Body of pancreas (tissue), 4 donors: ENCODE data around the gene MEFV. TPM values are rescaled to one million over a fixed set of nuclear protein-coding genes. Genes with fewer than 3 reads are reported as not detected.
A peak's percentile ranks its signal among the peaks of the same experiment; 100 is the strongest.
"Not testable (repeated sequence)": the region's sequence is repeated elsewhere in the genome, so short reads cannot be mapped to it uniquely, and the experiment has no call there.

ENCODE experiments used
- ATAC-seq: fragments of 150-250 bp; one replicate; pipeline ENCODE4 v1.9.1; 2016
- DNase-seq, 4 donors: peaks; one replicate each; pipeline ENCODE4 v3.0.0-alpha.2; 2019
- H3K27ac ChIP-seq, 4 donors: fragments of 200-600 bp; sonication (generic); 1 replicate in 3 of 4; 2 replicates in 1 of 4; pipeline versions ENCODE4 v1.5.1 to v1.6.1; 2016 to 2019; ENCODE audit warnings: mild to moderate bottlenecking in 1 of 4, mixed read lengths in 1 of 4, moderate library complexity in 1 of 4
- H3K27me3 ChIP-seq, 2 donors: fragments of 200-600 bp; sonication (generic); one replicate each; pipeline ENCODE4 v1.6.0; 2016; ENCODE audit warnings: mild to moderate bottlenecking in 1 of 2
- H3K36me3 ChIP-seq, 2 donors: fragments of 200-600 bp; sonication (generic); replicated peaks in 1 of 2; 2 replicates each; pipeline ENCODE4 v1.5.1; 2016; ENCODE audit warnings: low read depth in 2 of 2; ENCODE audit not compliant: insufficient read depth in 1 of 2
- H3K4me1 ChIP-seq: fragments of 200-600 bp; sonication (generic); one replicate; pipeline ENCODE4 v1.6.0; 2016
- H3K4me3 ChIP-seq, 2 donors: fragments of 200-600 bp; sonication (generic); 1 replicate in 1 of 2; 2 replicates in 1 of 2; pipeline ENCODE4 v1.5.1; 2016 to 2019
- H3K9me3 ChIP-seq, 3 donors: fragments of 200-600 bp; sonication (generic); 1 replicate in 2 of 3; 2 replicates in 1 of 3; pipeline ENCODE4 v1.5.1; 2016
- POLR2A ChIP-seq, 3 donors: fragments of 450-650 bp; IDR thresholded peaks; one replicate each; pipeline ENCODE4 v1.6.1; 2016; ENCODE audit warnings: antibody characterized with exemption in 3 of 3, mild to moderate bottlenecking in 2 of 3
- WGBS, 2 donors: methylation state at CpG; one replicate each; pipeline ENCODE4 v1.1.5; 2017; 5-methylcytosine and 5-hydroxymethylcytosine counted together
- intact Hi-C: fragments of 100-400 bp; cut with DNase I; formaldehyde crosslinking; loops from one replicate; pipeline ENCODE4 v1.15.1; 2023
- total RNA-seq, 2 donors: library from RNA; depleted of rRNA; stranded (reverse); fragments of >200 nt; gene quantifications; one replicate each; pipeline ENCODE4 v1.1.0, GENCODE V29; 2016
- TF ChIP-seq, protein P1 (sequence below), 7 experiments: fragments of 450-650 bp in 4 of 7; fragments of 200-600 bp in 3 of 7; sonication (generic) in 3 of 7; IDR thresholded peaks; one replicate each; pipeline ENCODE4 v1.5.1; 2016 to 2019; ENCODE audit warnings: antibody characterized with exemption in 7 of 7

MEFV gene
- total RNA-seq, 2 donors from 2014 or later: 0.78 to 0.99 TPM

DNA sequence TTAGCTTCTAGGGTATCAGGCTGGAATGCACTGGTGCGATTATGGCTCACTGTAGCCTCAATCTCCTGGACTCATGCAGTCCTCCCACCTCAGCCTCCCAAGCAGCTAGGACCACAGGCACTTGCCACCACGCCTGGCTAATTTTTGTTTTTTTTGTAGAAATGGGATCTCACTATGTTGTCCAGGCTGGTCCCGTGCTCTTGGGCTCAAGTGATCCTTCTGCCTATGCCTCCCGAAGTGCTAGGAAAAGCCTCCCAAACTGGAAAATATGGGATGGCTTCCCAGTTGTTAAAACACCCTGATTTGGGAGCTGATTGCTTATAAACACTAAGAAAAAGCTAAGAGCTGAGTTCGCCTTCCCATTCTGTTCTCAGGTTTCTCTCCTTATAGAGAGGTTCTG is 20.2 kb upstream of the MEFV start:
- H3K27ac ChIP-seq: no peak overlapping the region
- TF ChIP-seq, protein P1, sequence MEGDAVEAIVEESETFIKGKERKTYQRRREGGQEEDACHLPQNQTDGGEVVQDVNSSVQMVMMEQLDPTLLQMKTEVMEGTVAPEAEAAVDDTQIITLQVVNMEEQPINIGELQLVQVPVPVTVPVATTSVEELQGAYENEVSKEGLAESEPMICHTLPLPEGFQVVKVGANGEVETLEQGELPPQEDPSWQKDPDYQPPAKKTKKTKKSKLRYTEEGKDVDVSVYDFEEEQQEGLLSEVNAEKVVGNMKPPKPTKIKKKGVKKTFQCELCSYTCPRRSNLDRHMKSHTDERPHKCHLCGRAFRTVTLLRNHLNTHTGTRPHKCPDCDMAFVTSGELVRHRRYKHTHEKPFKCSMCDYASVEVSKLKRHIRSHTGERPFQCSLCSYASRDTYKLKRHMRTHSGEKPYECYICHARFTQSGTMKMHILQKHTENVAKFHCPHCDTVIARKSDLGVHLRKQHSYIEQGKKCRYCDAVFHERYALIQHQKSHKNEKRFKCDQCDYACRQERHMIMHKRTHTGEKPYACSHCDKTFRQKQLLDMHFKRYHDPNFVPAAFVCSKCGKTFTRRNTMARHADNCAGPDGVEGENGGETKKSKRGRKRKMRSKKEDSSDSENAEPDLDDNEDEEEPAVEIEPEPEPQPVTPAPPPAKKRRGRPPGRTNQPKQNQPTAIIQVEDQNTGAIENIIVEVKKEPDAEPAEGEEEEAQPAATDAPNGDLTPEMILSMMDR (IDR thresholded peaks at IDR 0.05): no peak
- no peak for TF ChIP-seq POLR2A (IDR thresholded peaks at IDR 0.05)
- ATAC-seq (no peak), DNase-seq (no peak)
- H3K4me3 ChIP-seq: no peak overlapping the region
- H3K36me3 ChIP-seq: no peaks in the 10 kb centered on the region
- intact Hi-C loops: no loop called here
- H3K4me1 ChIP-seq: peaks cover 10% of the 10 kb centered on the region
- H3K9me3 ChIP-seq: no peaks in the 10 kb centered on the region
- WGBS, 2 donors: 78 to 83% methylated on average over 5 of the region's 5 CpGs
- no peaks in the 10 kb centered on the region for H3K27me3 ChIP-seq

DNA sequence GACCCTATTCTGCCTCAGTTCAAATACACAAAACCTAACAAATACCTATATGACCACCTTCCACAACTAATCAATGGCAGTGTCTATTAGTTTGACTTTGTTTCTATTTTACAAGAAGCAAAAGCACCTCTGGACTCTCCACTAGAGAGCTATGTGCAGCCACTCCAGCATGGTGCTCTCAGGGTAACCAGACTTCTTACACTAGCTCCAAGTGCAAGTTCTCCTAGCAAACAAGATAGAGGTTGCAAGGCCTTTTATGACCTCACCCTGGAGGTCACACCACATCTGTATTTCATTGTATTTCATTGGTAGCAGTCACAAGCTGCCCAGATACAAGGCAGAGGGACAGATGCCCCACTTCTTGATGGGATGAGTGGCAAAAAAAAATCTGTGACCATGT is 18.5 kb upstream of the MEFV start:
- Histone ChIP-seq H3K4me3 (no peak overlapping the region), H3K36me3 (no peaks in the 10 kb centered on the region), H3K4me1 (no peaks in the 10 kb centered on the region), H3K27me3 (no peaks in the 10 kb centered on the region), H3K9me3 (no peaks in the 10 kb centered on the region), H3K27ac (no peak overlapping the region)
- intact Hi-C loops: no loop called here
- DNase-seq: no peak
- no peak for TF ChIP-seq POLR2A (IDR thresholded peaks at IDR 0.05)
- TF ChIP-seq, protein P1 (IDR thresholded peaks at IDR 0.05): no peak
- ATAC-seq: no peak

DNA sequence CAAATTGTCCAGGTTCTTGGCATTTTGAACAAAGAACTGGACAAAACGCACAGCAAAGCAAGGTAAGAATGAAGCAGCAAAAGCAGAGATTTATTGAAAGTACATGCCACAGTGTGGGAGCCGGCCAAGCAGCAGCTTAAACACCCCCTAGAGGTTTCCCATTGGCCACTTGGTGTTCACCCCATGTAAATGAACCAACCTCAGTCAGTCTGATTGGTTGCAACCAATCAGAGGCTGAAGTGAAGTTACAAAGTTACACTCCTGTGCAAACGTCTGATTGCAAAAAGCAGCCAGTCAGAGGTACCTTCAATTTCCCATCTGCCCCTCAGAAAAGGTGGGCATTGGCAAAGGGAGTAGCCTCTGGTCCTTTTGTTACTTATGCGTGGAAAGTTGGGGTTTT is 18.1 kb upstream of the MEFV start:
- no peaks in the 10 kb centered on the region for H3K27me3 ChIP-seq
- WGBS, 2 donors: 41 to 42% methylated on average over 4 of the region's 4 CpGs
- no peak overlapping the region for H3K4me3 ChIP-seq
- TF ChIP-seq, protein P1 (IDR thresholded peaks at IDR 0.05): no peak
- no peak for TF ChIP-seq POLR2A (IDR thresholded peaks at IDR 0.05)
- intact Hi-C loops: no loop called here
- H3K9me3 ChIP-seq: no peaks in the 10 kb centered on the region
- ATAC-seq: peak; percentile 50
- DNase-seq: no peak
- no peak overlapping the region for H3K27ac ChIP-seq
- H3K36me3 ChIP-seq: no peaks in the 10 kb centered on the region
- H3K4me1 ChIP-seq: no peaks in the 10 kb centered on the region

DNA sequence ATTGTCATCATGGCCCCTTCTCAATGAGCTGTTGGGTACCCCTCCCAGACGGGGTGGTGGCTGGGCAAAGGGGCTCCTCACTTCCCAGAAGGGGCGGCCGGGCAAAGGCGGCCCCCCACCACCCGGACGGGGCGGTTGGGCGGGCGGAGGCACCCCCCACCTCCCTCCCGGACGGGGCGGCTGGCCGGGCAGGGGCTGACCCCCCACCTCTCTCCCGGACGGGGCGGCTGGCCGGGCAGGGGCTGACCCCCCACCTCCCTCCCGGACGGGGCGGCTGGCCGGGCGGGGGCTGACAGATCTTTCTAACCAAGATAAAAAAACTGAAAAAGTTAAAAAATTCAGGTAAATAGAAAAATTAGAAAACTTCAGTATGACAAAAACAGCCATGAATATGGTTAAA is 14.8 kb upstream of the MEFV start:
- H3K27ac ChIP-seq, H3K27me3 ChIP-seq, ATAC-seq, DNase-seq, H3K36me3 ChIP-seq, H3K9me3 ChIP-seq, H3K4me1 ChIP-seq, intact Hi-C loops, H3K4me3 ChIP-seq: not testable (repeated sequence)
- 91 to 96% methylated on average over 10 to 21 of the region's 22 CpGs for WGBS, 2 donors

GRCh38 chr16:3270718-3271117 is 14.3 kb upstream of the MEFV start:
- intact Hi-C loops, H3K4me3 ChIP-seq, H3K4me1 ChIP-seq, DNase-seq, H3K27me3 ChIP-seq, H3K9me3 ChIP-seq, H3K27ac ChIP-seq, ATAC-seq, H3K36me3 ChIP-seq: not testable (repeated sequence)
- 62 to 81% methylated on average over 4 to 5 of the region's 5 CpGs for WGBS, 2 donors

- Histone ChIP-seq H3K4me3 (no peak overlapping the region), H3K27me3 (no peaks in the 10 kb centered on the region), H3K36me3 (no peaks in the 10 kb centered on the region), H3K27ac (no peak overlapping the region), H3K9me3 (no peaks in the 10 kb centered on the region), H3K4me1 (peaks cover 10% of the 10 kb centered on the region)
- no peak for TF ChIP-seq POLR2A (IDR thresholded peaks at IDR 0.05)
- TF ChIP-seq, protein P1 (IDR thresholded peaks at IDR 0.05): no peak
- intact Hi-C loops: no loop called here
- ATAC-seq (no peak), DNase-seq (no peak)
- WGBS, 2 donors: 38 to 75% methylated on average over 1 of the region's 1 CpG
These were observed 11.9 kb upstream of the MEFV start for GRCh38 chr16:3268294-3268693.
